NCI-H2196 treated with DMSO at 0.1 percent for 48 hours (cell line): Measurements from ENCODE around the gene ADGRE1.

Experiments used
- DNase-seq: peaks from one replicate; lab custom pipeline; 2025; ENCODE audit not compliant: unreplicated experiment; lab: John Stamatoyannopoulos, UW

ADGRE1 gene

GRCh38 chr19:6955082-6955481 lies 67.7 kb downstream of the ADGRE1 start:
- DNase-seq = no peak

GRCh38 chr19:6956573-6956972 lies 69.2 kb downstream of the ADGRE1 start:
- DNase-seq = no peak

- no peak for DNase-seq
These were observed 71.4 kb downstream of the ADGRE1 start for GRCh38 chr19:6958791-6959190.

GRCh38 chr19:6963244-6963852 lies 76.0 kb downstream of the ADGRE1 start:
- no peak for DNase-seq

GRCh38 chr19:6963937-6964336 lies 76.6 kb downstream of the ADGRE1 start:
- no peak for DNase-seq

GRCh38 chr19:6967967-6968366 lies 80.6 kb downstream of the ADGRE1 start:
- DNase-seq = no peak

- no peak for DNase-seq
These were observed 82.1 kb downstream of the ADGRE1 start for GRCh38 chr19:6969490-6969889.

- no peak for DNase-seq
These were observed 82.6 kb downstream of the ADGRE1 start for GRCh38 chr19:6970021-6970420.

GRCh38 chr19:6970443-6970842 lies 83.1 kb downstream of the ADGRE1 start:
- DNase-seq = no peak

GRCh38 chr19:6971366-6971765 lies 84.0 kb downstream of the ADGRE1 start:
- DNase-seq = no peak

- DNase-seq = no peak
These were observed 88.8 kb downstream of the ADGRE1 start for GRCh38 chr19:6976197-6976596.

- DNase-seq = no peak
These were observed 92.0 kb downstream of the ADGRE1 start for GRCh38 chr19:6979399-6979798.

- DNase-seq = no peak
These were observed 96.1 kb downstream of the ADGRE1 start for GRCh38 chr19:6983448-6983847.

- no peak for DNase-seq
These were observed 100.5 kb downstream of the ADGRE1 start for GRCh38 chr19:6987850-6988249.

- no peak for DNase-seq
These were observed 100.9 kb downstream of the ADGRE1 start for GRCh38 chr19:6988257-6988656.
